Measurements from ENCODE around the gene CRY2. TPM values are rescaled to one million over a fixed set of nuclear protein-coding genes. Genes with fewer than 3 reads are reported as not detected.

CRY2 gene
- total RNA-seq, 2 donors from 2014 or later: 200 to 224 TPM

- H3K27me3 Mint-ChIP-seq: no peaks in the 10 kb centered on the region
- peak overlapping the region; percentile 95 for H3K27ac Mint-ChIP-seq
- H3K4me3 Mint-ChIP-seq: peak overlapping the region; percentile 96
- no peak for ATAC-seq
- peak in 2 of 3 donors; percentile 56 to 61 for DNase-seq
- peaks cover 43% of the 10 kb centered on the region for H3K4me1 Mint-ChIP-seq
- peaks cover 4% of the 10 kb centered on the region for H3K36me3 Mint-ChIP-seq (ENCODE audit: low read depth)
- no peaks in the 10 kb centered on the region for H3K9me3 ChIP-seq (ENCODE audit: control insufficient read depth, low read length, poor library complexity, severe bottlenecking)
Measured at GRCh38 chr11:45918331-45918941, 71.2 kb downstream of the CRY2 start.

GRCh38 chr11:45918962-45919675 is 71.8 kb downstream of the CRY2 start:
- H3K4me3 Mint-ChIP-seq: peak overlapping the region; percentile 96
- DNase-seq: peak in 1 of 3 donors; percentile 2
- no peaks in the 10 kb centered on the region for H3K9me3 ChIP-seq (ENCODE audit: control insufficient read depth, low read length, poor library complexity, severe bottlenecking)
- no peak for ATAC-seq
- H3K36me3 Mint-ChIP-seq (ENCODE audit: low read depth): no peaks in the 10 kb centered on the region
- H3K27ac Mint-ChIP-seq: peak overlapping the region; percentile 95
- H3K27me3 Mint-ChIP-seq: no peaks in the 10 kb centered on the region
- peaks cover 43% of the 10 kb centered on the region for H3K4me1 Mint-ChIP-seq

GRCh38 chr11:45919806-45920530 is 72.7 kb downstream of the CRY2 start:
- H3K27me3 Mint-ChIP-seq: no peaks in the 10 kb centered on the region
- peak overlapping the region; percentile 69 for H3K4me3 Mint-ChIP-seq
- DNase-seq: peak in 2 of 3 donors; percentile 1 to 2

GRCh38 chr11:45920531-45921477 is 73.5 kb downstream of the CRY2 start:
- peaks cover 44% of the 10 kb centered on the region for H3K4me1 Mint-ChIP-seq
- no peaks in the 10 kb centered on the region for H3K27me3 Mint-ChIP-seq
- peak overlapping the region; percentile 47 for H3K27ac Mint-ChIP-seq
- peak overlapping the region; percentile 89 for H3K4me3 Mint-ChIP-seq
- DNase-seq: peak; percentile 3 to 6 (median 3)
- ATAC-seq: no peak
- no peaks in the 10 kb centered on the region for H3K9me3 ChIP-seq (ENCODE audit: control insufficient read depth, low read length, poor library complexity, severe bottlenecking)
- H3K36me3 Mint-ChIP-seq (ENCODE audit: low read depth): no peaks in the 10 kb centered on the region

More at GRCh38 chr11:45919806-45920530, 72.7 kb downstream of the CRY2 start:
- Mint-ChIP-seq H3K4me1 (peaks cover 46% of the 10 kb centered on the region), H3K36me3 (ENCODE audit: low read depth) (no peaks in the 10 kb centered on the region), H3K27ac (peak overlapping the region; percentile 16)
- no peaks in the 10 kb centered on the region for H3K9me3 ChIP-seq (ENCODE audit: control insufficient read depth, low read length, poor library complexity, severe bottlenecking)
- no peak for ATAC-seq

GRCh38 chr11:45921561-45922424 is 74.5 kb downstream of the CRY2 start:
- no peak for ATAC-seq
- Mint-ChIP-seq H3K36me3 (ENCODE audit: low read depth) (no peaks in the 10 kb centered on the region), H3K27ac (peak overlapping the region; percentile 47), H3K4me1 (peaks cover 37% of the 10 kb centered on the region), H3K27me3 (no peaks in the 10 kb centered on the region), H3K4me3 (peak overlapping the region; percentile 89)
- DNase-seq: no peak
- no peaks in the 10 kb centered on the region for H3K9me3 ChIP-seq (ENCODE audit: control insufficient read depth, low read length, poor library complexity, severe bottlenecking)

GRCh38 chr11:45922425-45923082 is 75.3 kb downstream of the CRY2 start, which contains the start of gene LARGE2:
LARGE2 (plus strand) TSS chr11:45922656; CDS start chr11:45922883, 227 bp downstream.
- H3K27me3 Mint-ChIP-seq: no peaks in the 10 kb centered on the region
- no peaks in the 10 kb centered on the region for H3K36me3 Mint-ChIP-seq (ENCODE audit: low read depth)
- H3K4me3 Mint-ChIP-seq: peak within 1 kb of the TSS; percentile 89
- H3K4me1 Mint-ChIP-seq: peaks cover 36% of the 10 kb centered on the region
- peak within 1 kb of the TSS; percentile 66 for H3K27ac Mint-ChIP-seq
- no peaks in the 10 kb centered on the region for H3K9me3 ChIP-seq (ENCODE audit: control insufficient read depth, low read length, poor library complexity, severe bottlenecking)
- DNase-seq: peak in 2 of 3 donors; percentile 38 to 40
- ATAC-seq: no peak

- no peaks in the 10 kb centered on the region for H3K9me3 ChIP-seq (ENCODE audit: control insufficient read depth, low read length, poor library complexity, severe bottlenecking)
- Mint-ChIP-seq H3K36me3 (ENCODE audit: low read depth) (no peaks in the 10 kb centered on the region), H3K4me3 (peak overlapping the region; percentile 79), H3K27ac (no peak overlapping the region), H3K27me3 (no peaks in the 10 kb centered on the region), H3K4me1 (peaks cover 26% of the 10 kb centered on the region)
- no peak for DNase-seq
- no peak for ATAC-seq
Measured at GRCh38 chr11:45924036-45924915, 77.0 kb downstream of the CRY2 start.

GRCh38 chr11:45924927-45925326 is 77.7 kb downstream of the CRY2 start:
- Mint-ChIP-seq H3K36me3 (ENCODE audit: low read depth) (no peaks in the 10 kb centered on the region), H3K27me3 (no peaks in the 10 kb centered on the region), H3K4me1 (peaks cover 26% of the 10 kb centered on the region), H3K27ac (no peak overlapping the region), H3K4me3 (no peak overlapping the region)
- ATAC-seq (no peak), DNase-seq (no peak)
- no peaks in the 10 kb centered on the region for H3K9me3 ChIP-seq (ENCODE audit: control insufficient read depth, low read length, poor library complexity, severe bottlenecking)

- no peaks in the 10 kb centered on the region for H3K9me3 ChIP-seq (ENCODE audit: control insufficient read depth, low read length, poor library complexity, severe bottlenecking)
- no peaks in the 10 kb centered on the region for H3K36me3 Mint-ChIP-seq (ENCODE audit: low read depth)
- H3K4me1 Mint-ChIP-seq: peaks cover 28% of the 10 kb centered on the region
- DNase-seq (no peak), ATAC-seq (no peak)
- H3K27ac Mint-ChIP-seq: no peak overlapping the region
- H3K4me3 Mint-ChIP-seq: no peak overlapping the region
- no peaks in the 10 kb centered on the region for H3K27me3 Mint-ChIP-seq
Measured at GRCh38 chr11:45925550-45925949, 78.3 kb downstream of the CRY2 start.

- no peak for DNase-seq
- ATAC-seq: no peak
- Mint-ChIP-seq H3K27me3 (no peaks in the 10 kb centered on the region), H3K4me3 (no peak overlapping the region), H3K36me3 (ENCODE audit: low read depth) (no peaks in the 10 kb centered on the region), H3K27ac (no peak overlapping the region), H3K4me1 (peaks cover 31% of the 10 kb centered on the region)
- H3K9me3 ChIP-seq (ENCODE audit: control insufficient read depth, low read length, poor library complexity, severe bottlenecking): no peaks in the 10 kb centered on the region
Measured at GRCh38 chr11:45926001-45926401, 78.7 kb downstream of the CRY2 start.

Data from T-helper 17 cell (primary cell).